DOHH2 (cell line): ENCODE measurements around the gene NAA50.

ENCODE experiments used
- EZH2phosphoT487 ChIP-seq: fragments of 200-600 bp; sonication (generic); IDR thresholded peaks from 2 replicates; pipeline ENCODE4 v1.6.1; 2017; ENCODE audit warnings: borderline replicate concordance, mild to moderate bottlenecking, antibody characterized with exemption, low read length, moderate library complexity, mixed read lengths
- TF ChIP-seq, protein P1 (sequence below): fragments of 200-600 bp; sonication (generic); IDR thresholded peaks from one replicate; pipeline ENCODE4 v1.5.1; 2014; ENCODE audit warnings: antibody characterized with exemption, mild to moderate bottlenecking, low read depth, low read length; ENCODE audit not compliant: poor library complexity, severe bottlenecking

DNA sequence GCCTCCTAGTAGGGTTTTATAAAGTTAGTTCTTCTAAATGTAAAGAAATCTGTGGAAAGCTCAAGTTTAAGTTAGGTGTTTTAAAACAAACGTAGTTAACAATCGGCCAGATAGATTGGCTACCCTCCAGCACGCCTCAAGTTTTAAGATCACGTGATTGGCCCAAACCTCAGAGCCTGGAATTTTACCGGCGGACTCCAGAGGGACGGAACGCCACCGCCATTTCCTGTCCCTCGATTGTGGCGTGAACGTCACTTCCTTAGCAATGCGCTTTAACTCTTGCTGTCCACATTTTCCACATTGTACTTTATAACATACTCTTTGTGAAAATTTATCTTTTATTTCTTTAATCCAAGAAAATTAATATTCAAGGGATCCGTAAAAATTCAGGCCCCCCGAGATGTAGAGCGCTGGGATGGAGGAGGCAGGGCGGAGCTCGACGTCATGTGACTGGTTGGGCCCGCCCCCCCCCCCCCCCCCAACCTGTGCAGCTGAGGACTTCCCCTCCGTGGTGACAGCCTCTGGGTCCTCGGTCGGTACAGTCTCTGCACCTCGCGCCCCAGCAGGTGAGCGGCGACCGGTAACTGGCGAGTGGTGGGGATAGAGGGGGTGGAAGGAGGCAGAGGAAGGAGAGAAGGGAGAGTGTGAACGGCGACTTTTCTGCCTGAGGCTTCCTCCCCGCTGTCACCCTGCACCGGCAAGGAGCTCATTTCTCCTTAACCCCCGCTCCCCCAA lies 666 bp upstream of the NAA50 start, which contains the start of gene ATP6V1A:
- TF ChIP-seq, protein P1, sequence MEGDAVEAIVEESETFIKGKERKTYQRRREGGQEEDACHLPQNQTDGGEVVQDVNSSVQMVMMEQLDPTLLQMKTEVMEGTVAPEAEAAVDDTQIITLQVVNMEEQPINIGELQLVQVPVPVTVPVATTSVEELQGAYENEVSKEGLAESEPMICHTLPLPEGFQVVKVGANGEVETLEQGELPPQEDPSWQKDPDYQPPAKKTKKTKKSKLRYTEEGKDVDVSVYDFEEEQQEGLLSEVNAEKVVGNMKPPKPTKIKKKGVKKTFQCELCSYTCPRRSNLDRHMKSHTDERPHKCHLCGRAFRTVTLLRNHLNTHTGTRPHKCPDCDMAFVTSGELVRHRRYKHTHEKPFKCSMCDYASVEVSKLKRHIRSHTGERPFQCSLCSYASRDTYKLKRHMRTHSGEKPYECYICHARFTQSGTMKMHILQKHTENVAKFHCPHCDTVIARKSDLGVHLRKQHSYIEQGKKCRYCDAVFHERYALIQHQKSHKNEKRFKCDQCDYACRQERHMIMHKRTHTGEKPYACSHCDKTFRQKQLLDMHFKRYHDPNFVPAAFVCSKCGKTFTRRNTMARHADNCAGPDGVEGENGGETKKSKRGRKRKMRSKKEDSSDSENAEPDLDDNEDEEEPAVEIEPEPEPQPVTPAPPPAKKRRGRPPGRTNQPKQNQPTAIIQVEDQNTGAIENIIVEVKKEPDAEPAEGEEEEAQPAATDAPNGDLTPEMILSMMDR, result no peak
- TF ChIP-seq EZH2phosphoT487, result no peak
